DOHH2 (cell line): ENCODE data around the gene SIGLEC15.

Experiments
- H3F3A ChIP-seq: fragments of 200-600 bp; sonication (generic), shearing (Covaris generic); 2 replicates; pipeline ENCODE4 v1.6.0; 2016; ENCODE audit warnings: antibody characterized with exemption, mild to moderate bottlenecking; ENCODE audit not compliant: control insufficient read depth, insufficient read depth
- H3K27ac ChIP-seq: fragments of 200-600 bp; sonication (generic); 2 replicates; pipeline ENCODE4 v1.5.1; 2014; ENCODE audit warnings: low read depth, mild to moderate bottlenecking, low read length, moderate library complexity
- H3K27me3 ChIP-seq: fragments of 200-600 bp; sonication (generic); 2 replicates; pipeline ENCODE4 v1.6.1; 2014; ENCODE audit warnings: mild to moderate bottlenecking, low read length, mixed read lengths; ENCODE audit not compliant: control insufficient read depth
- H3K36me3 ChIP-seq: fragments of 200-600 bp; sonication (generic); 2 replicates; pipeline ENCODE4 v1.6.1; 2014; ENCODE audit warnings: mild to moderate bottlenecking, low read length, moderate library complexity, mixed read lengths; ENCODE audit not compliant: control insufficient read depth
- H3K4me1 ChIP-seq: fragments of 200-600 bp; sonication (generic); 2 replicates; pipeline ENCODE4 v1.6.1; 2014; ENCODE audit warnings: mild to moderate bottlenecking, low read length, mixed read lengths; ENCODE audit not compliant: control insufficient read depth
- H3K4me2 ChIP-seq: fragments of 200-600 bp; sonication (generic); 2 replicates; pipeline ENCODE4 v1.6.0; 2014; ENCODE audit warnings: mild to moderate bottlenecking, low read length, moderate library complexity
- H3K4me3 ChIP-seq: fragments of 200-600 bp; sonication (generic); 2 replicates; pipeline ENCODE4 v1.5.1; 2014; ENCODE audit warnings: mild to moderate bottlenecking, low read length, mixed read lengths
- H3K79me2 ChIP-seq: fragments of 200-600 bp; sonication (generic); 2 replicates; pipeline ENCODE4 v1.6.1; 2014; ENCODE audit warnings: mild to moderate bottlenecking, low read length, mixed read lengths; ENCODE audit not compliant: control insufficient read depth
- H3K9me2 ChIP-seq: fragments of 200-600 bp; sonication (generic); replicated peaks from 2 replicates; pipeline ENCODE4 v1.6.1; 2014; ENCODE audit warnings: mild to moderate bottlenecking, low read length, mixed read lengths; ENCODE audit not compliant: control insufficient read depth
- H3K9me3 ChIP-seq: fragments of 200-600 bp; sonication (generic); 2 replicates; pipeline ENCODE4 v1.6.1; 2014; ENCODE audit warnings: antibody characterized with exemption, low read length, mixed read lengths; ENCODE audit not compliant: control insufficient read depth, insufficient read depth
- H4K20me1 ChIP-seq: fragments of 200-600 bp; sonication (generic); 2 replicates; pipeline ENCODE4 v1.6.0; 2014; ENCODE audit warnings: low read depth, mild to moderate bottlenecking, antibody characterized with exemption, low read length, moderate library complexity; ENCODE audit not compliant: control insufficient read depth, insufficient read depth
- CTCF ChIP-seq: fragments of 200-600 bp; sonication (generic); IDR thresholded peaks from one replicate; pipeline ENCODE4 v1.5.1; 2014; ENCODE audit warnings: antibody characterized with exemption, mild to moderate bottlenecking, low read depth, low read length; ENCODE audit not compliant: poor library complexity, severe bottlenecking
- EZH2phosphoT487 ChIP-seq: fragments of 200-600 bp; sonication (generic); IDR thresholded peaks from 2 replicates; pipeline ENCODE4 v1.6.1; 2017; ENCODE audit warnings: borderline replicate concordance, mild to moderate bottlenecking, antibody characterized with exemption, low read length, moderate library complexity, mixed read lengths

Gene SIGLEC15

GRCh38 chr18:45825258-45826044, at the start of gene SIGLEC15:
Gene SIGLEC15, plus strand, starts transcription at chr18:45825675. Its CDS starts 54 bp downstream, at chr18:45825729.
- no peaks in the 10 kb centered on the region for H3K79me2 ChIP-seq
- no peaks in the 10 kb centered on the region for H3K9me2 ChIP-seq
- H3K27ac ChIP-seq, result no peak within 1 kb of the TSS
- no peak within 1 kb of the TSS for H3K4me3 ChIP-seq
- H3K4me1 ChIP-seq, result peaks cover 25% of the 10 kb centered on the region
- H3K27me3 ChIP-seq, result peaks cover 9% of the 10 kb centered on the region
- no peaks in the 10 kb centered on the region for H3F3A ChIP-seq
- H3K36me3 ChIP-seq, result no peaks in the 10 kb centered on the region
- TF ChIP-seq EZH2phosphoT487 (no peak), CTCF (no peak)
- H3K4me2 ChIP-seq, result peak within 1 kb of the TSS; percentile 22; the same call in 1 of the 2 replicates
- no peaks in the 10 kb centered on the region for H3K9me3 ChIP-seq
- no peaks in the 10 kb centered on the region for H4K20me1 ChIP-seq

- Histone ChIP-seq H3F3A (no peaks in the 10 kb centered on the region), H3K4me2 (no peak overlapping the region), H3K4me3 (no peak overlapping the region), H3K9me3 (no peaks in the 10 kb centered on the region), H3K4me1 (peaks cover 6% of the 10 kb centered on the region; the same call in 1 of the 2 replicates), H3K27ac (no peak overlapping the region), H3K79me2 (no peaks in the 10 kb centered on the region), H3K27me3 (peaks cover 25% of the 10 kb centered on the region; the same call in 1 of the 2 replicates), H3K36me3 (no peaks in the 10 kb centered on the region), H3K9me2 (no peaks in the 10 kb centered on the region), H4K20me1 (no peaks in the 10 kb centered on the region)
- no peak for TF ChIP-seq CTCF
- no peak for TF ChIP-seq EZH2phosphoT487
These were observed 49.7 kb upstream of the SIGLEC15 start for GRCh38 chr18:45775743-45776142.

GRCh38 chr18:45777393-45777792, 48.1 kb upstream of the SIGLEC15 start:
- H3K27ac ChIP-seq, result no peak overlapping the region
- H3K36me3 ChIP-seq, result no peaks in the 10 kb centered on the region
- H4K20me1 ChIP-seq, result no peaks in the 10 kb centered on the region
- H3K4me2 ChIP-seq, result no peak overlapping the region
- no peaks in the 10 kb centered on the region for H3F3A ChIP-seq
- H3K4me3 ChIP-seq, result no peak overlapping the region
- TF ChIP-seq EZH2phosphoT487, result no peak
- TF ChIP-seq CTCF, result no peak
- no peaks in the 10 kb centered on the region for H3K9me3 ChIP-seq
- no peaks in the 10 kb centered on the region for H3K79me2 ChIP-seq
- peaks cover 6% of the 10 kb centered on the region; the same call in 1 of the 2 replicates for H3K4me1 ChIP-seq
- no peaks in the 10 kb centered on the region for H3K9me2 ChIP-seq
- H3K27me3 ChIP-seq, result peaks cover 24% of the 10 kb centered on the region
